ENCODE results near the gene HAT1. TPM values are rescaled to one million over a fixed set of nuclear protein-coding genes. Genes with fewer than 3 reads are reported as not detected.
"Not testable (repeated sequence)": the region's sequence is repeated elsewhere in the genome, so short reads cannot be mapped to it uniquely, and the experiment has no call there.

HAT1 gene, protein sequence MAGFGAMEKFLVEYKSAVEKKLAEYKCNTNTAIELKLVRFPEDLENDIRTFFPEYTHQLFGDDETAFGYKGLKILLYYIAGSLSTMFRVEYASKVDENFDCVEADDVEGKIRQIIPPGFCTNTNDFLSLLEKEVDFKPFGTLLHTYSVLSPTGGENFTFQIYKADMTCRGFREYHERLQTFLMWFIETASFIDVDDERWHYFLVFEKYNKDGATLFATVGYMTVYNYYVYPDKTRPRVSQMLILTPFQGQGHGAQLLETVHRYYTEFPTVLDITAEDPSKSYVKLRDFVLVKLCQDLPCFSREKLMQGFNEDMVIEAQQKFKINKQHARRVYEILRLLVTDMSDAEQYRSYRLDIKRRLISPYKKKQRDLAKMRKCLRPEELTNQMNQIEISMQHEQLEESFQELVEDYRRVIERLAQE
- polyA plus RNA-seq (ENCODE audit: insufficient read length in 4 of 4): 10 to 100 TPM; 62.7 to 75.4 (median 75.2) TPM

DNA sequence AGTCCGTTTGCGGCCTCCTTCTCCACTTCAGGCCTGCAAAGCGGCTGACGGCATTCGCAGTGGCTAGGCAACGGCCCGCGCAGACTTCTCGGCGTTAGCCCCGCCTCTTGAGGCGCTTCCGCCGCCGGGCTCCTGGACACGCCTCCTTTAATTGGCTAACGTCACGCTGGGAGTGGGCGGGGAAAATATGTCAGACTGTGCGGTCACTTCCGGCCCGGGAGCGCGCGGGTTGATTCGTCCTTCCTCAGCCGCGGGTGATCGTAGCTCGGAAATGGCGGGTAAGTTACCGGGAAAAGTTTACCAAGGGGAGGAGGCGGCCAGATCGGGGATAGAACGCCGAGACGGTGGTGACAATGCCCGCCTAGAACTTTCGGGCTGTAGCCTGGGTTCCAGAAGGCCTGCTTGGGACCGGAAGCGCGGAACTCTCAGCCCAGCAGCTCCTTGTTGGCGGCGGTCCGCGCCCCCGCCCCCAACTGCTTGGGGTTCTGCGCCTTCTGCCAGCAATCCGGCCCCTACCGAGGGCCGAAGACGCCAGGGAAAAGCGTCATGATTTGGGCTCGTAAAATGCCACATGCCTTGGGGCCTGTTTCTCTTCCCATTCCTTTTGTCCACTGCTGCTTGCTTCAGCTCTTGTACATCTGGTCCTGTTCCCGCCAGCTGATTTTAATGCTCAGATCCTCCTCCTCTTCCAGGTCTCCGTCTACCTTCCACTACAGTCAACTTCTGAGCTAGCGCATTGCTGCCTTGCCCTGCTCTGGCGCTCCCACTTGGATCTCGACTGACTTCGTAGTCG lies at the start of gene HAT1:
Gene HAT1, plus strand, starts transcription at position 232 of the 793 bp plus-strand sequence. Its CDS starts 40 bp downstream, at position 272.
- DNase-seq (ENCODE audit: low read depth in 4 of 4, low spot score in 3 of 4): peak; percentile 97 to 99 (median 98)

DNA sequence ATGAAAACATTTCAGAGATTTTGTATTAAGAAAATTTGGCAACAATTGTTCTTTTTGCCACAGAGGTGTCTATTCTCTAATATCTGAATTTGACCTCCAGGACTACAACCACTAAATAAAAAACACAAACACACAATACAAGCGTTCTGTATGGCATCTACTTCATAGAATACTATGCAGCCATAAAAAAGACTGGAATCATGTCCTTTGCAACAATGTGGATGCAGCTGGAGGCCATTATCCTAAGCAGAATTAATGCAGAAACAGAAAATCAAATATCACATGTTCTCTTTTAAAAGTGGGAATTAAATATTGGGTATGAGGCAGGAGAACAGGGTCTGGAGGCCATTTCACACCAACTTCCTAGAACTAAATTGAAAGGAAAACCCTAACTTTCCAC lies 47.7 kb upstream of the HAT1 start:
- DNase-seq (ENCODE audit: low read depth in 4 of 4, low spot score in 3 of 4): no peak

DNA sequence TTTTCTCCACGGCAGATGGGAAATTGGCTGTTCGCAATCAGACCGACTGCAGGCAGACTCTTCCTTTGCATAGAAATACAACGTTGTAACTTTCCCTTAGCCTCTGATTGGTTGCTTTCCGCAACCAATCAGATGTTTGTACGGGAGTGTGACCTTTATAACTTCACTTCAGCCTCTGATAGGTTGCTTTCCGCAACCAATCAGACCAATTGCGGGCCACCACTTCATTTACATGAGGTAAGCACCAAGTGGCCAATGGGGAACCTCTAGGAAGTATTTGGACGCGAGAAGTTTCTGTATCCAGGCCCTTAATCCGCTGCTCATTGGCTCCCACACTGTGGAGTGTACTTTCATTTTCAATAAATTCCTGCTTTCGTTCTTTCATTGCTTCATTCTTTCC lies 47.3 kb upstream of the HAT1 start:
- no peak for DNase-seq (ENCODE audit: low read depth in 4 of 4, low spot score in 3 of 4)

DNA sequence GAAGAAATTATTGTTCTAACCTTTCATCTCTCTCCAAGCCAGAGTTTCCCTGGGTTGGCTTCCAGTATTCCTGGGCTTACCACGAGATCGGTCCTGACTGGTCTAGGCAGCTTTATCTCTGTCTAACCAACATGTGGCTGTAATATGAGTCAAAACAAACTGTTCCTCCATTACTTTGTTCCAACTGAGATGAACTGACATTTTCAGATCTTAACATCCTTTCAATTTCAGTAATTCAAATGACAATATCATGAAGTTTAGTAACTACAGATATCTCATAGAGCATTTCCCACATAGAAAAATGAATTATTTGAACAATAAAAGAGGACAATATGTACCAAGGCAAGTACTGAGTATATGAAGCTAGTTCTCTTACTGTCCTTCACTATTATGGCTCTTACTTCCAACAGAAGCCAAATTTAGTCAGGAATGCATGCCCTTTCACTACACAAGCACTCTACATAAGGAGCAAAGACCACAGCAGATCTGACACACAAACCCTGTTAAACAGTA lies 43.7 kb upstream of the HAT1 start:
- DNase-seq (ENCODE audit: low read depth in 4 of 4, low spot score in 3 of 4): no peak

DNA sequence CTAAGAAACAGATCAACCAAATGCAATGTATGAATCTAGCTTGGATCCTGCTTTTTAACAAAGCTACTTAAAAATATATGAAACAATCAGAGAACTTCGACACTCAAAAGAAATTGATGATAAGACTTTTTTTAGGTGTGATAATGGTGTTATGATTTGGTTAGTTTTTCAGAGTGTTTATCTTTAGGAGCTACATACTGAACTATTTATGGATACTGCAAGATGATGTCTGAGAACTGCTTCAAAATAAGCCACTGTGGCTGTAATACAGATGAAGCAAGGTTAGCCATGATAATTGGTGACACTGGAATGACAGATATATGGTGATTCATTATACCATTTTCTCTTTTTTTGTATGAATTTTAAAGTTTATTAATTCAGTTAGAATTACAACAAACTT lies 42.4 kb upstream of the HAT1 start:
- no peak for DNase-seq (ENCODE audit: low read depth in 4 of 4, low spot score in 3 of 4)

DNA sequence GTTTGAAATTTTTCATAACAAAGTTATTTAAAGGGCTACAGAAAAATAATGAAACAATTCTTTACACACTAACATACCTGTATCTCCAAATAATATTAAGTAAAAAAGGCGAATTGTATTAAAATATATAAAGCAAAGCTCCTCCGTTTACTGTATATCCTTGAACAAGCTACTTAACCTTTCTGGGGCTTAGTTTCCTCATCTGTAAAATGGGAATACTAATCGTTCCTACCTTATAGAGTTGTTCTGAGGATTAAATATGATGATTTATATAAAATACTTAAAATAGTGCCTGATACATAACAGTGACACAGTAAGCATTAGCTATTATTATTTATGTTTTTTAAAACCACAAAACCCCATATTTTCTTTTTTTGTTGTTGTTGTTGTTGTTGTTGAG lies 41.5 kb upstream of the HAT1 start:
- no peak for DNase-seq (ENCODE audit: low read depth in 4 of 4, low spot score in 3 of 4)

DNA sequence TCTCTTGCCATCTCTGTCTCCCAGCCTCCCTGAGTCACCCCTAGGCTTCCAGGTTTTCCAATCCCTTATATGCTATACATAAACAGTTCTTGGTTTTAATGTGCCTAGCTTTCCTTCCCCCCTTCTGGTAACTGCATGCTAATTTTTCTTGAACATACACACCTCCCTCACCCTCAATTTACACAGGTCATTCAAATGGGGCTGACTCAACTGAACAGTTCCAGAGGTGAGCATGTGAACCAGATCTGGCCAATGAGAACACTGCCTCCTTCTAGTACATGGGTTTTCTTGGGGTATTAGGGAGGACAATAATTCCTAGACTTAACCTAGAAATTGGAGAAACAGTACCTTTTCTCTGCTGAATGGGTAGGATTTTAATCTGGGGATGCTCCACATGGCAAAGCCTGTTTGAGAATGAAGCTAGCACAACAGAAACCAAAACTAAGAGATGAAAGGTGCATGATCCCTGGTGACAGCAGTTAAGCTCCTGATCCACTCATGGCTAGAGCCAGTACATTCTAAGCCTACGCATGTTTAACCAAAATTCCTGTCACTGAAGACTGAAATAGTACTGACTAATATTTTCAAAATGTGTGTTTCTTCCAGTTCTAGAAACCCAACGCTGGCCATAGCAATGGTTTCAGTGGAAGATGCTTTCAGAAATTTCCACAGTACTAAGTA lies 40.0 kb upstream of the HAT1 start:
- no peak for DNase-seq (ENCODE audit: low read depth in 4 of 4, low spot score in 3 of 4)

DNA sequence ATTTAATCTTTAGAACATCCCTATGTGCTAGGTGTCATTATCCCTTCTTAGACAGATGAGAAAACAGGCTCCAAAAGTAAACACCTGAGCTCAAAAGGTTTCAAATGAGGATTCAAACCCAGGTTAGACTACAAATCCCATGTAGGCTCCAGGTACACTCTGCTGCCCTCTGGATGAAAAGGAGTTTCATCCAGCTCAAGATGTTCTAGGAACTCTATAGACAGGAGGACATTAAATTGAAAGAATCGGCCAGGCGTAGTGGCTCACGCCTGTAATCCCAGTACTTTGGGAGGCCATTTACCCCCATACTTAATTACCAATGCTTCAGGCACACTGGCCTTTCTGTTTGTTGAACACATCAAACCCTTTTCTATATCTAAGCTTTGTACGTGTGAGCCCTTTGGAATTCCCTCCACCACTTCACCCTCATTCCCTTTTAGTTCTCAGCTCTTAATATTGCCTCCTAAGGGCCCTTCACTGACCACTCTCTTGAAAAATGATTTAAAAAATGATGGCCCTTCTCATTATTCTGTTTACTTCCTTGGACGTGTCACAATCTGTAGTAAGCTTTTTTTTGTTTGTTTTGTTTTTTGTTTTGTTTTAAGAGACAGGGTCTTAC lies 38.9 kb upstream of the HAT1 start:
- no peak for DNase-seq (ENCODE audit: low read depth in 4 of 4, low spot score in 3 of 4)

DNA sequence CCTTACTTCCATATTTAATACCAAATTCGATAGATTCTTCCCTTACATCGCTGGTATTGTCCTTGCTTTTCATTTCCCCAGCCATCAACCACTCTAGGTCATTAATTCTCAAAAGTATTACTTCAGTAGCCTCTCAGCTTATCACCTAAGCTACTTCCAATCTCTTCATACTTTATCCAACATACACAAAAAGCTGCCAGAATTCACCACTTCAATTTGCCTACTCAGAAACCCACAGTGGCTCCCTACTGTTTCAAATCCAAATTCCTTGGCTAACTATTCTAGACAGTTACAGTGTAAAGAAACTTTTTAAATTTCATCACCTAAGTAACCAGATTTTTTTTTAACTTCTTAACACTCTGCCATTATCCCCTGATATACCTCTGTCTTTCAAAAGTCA lies 32.9 kb upstream of the HAT1 start:
- DNase-seq (ENCODE audit: low read depth in 4 of 4, low spot score in 3 of 4): no peak

DNA sequence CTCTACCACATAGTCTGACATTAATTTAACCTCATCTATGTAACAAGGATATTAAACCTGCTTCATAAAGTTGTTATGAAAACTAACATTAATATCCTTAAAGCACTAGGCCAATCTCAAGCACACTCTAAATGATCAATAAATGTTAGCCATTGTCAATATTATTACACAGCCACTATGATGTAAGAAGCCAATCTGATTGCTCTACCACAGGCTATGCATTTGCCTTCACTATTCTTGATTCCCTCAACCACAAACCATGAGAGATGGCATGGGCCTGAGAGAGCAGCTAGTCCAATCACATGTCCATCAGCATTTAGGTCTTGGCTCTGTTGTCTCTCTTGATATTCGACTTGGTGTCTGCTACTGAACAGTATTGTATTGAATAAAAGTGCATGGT lies 32.5 kb upstream of the HAT1 start:
- no peak for DNase-seq (ENCODE audit: low read depth in 4 of 4, low spot score in 3 of 4)

DNA sequence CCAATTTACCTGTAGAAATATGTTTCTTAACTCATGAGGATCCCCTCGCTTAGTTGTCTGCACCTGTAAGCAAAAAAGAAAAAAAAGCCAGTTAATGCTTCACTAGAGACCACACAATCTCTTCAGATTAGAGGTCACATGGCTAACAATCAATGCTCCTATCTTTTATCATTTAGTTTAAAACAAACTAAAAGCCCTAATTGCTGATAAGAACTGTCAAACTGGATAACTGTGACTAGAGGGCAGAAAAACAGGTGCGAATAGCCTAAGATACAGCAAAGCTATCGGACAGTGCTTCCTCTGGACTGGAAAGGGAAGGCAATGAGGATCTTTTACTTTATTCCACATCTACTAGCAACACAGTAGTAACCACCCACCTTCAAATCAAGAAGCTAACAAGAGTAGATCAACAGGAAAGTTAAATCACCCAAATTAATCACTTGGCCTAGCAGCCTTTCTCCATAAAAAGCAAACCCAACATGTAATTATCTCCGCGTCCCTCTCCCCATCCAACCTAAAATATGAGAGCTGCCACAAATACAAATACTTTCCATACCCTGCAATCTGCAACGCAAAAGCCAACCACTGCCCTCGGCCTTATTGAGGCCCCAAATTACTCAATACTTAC lies 29.0 kb upstream of the HAT1 start:
- DNase-seq (ENCODE audit: low read depth in 4 of 4, low spot score in 3 of 4): no peak

DNA sequence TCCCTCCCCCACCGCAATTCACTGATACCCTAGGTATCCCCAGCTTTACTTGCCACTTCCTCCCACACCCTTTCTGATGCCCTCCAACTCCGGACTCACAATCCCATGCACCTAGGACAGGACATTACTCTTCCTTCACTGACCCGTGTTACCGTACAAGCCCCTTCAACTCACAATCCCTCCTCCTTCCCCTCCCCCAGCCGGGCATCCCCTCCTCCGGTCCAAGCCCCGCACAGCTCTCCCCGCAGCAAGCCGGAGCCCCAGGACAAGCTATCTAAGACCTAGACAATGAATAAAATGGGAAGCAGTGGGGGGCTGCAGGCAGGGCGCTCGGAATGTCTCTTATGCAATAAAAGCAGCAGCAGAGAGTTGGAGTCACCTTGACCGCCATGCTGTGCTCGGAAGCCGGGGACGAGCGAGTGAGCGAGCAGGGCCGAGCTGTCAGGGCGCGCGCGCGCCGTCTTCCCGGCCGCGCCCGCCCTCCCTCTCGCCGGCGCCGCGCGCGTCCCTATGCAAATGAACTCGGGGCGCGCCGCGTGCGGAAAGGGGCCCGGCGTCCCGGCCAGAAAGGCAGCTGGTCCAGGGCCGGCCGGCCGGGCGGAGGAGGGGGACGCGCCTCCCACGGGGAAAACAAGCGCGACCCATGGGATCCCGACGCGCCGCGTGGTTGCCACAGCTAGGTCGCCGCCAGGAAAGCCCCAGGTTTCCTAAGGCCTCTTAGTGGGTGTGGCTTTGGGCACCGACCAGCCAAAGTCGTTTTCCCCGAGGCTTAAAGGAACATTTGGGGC lies 28.2 kb upstream of the HAT1 start, which contains the start of gene SLC25A12:
Gene SLC25A12, minus strand, starts transcription at position 421 of the 788 bp plus-strand sequence. Its CDS starts 30 bp downstream, at position 391.
- DNase-seq (ENCODE audit: low read depth in 4 of 4, low spot score in 3 of 4): peak; percentile 68 to 81 (median 79)

DNA sequence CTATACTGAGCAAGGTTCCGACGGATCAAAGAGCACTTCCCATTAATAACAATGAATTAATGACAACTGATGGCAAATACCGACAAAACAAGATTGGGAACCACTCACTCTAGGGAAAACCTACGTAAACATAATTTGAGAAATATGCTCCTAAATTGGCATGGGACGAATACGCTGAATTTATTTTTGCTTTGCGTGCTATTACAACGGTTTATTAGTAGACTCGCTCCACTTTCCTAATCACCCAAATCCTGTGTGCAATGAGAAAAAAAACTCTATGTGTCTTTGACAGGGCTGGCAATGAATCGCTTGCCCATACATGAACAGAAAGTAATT lies 27.7 kb upstream of the HAT1 start:
- DNase-seq (ENCODE audit: low read depth in 4 of 4, low spot score in 3 of 4): no peak

DNA sequence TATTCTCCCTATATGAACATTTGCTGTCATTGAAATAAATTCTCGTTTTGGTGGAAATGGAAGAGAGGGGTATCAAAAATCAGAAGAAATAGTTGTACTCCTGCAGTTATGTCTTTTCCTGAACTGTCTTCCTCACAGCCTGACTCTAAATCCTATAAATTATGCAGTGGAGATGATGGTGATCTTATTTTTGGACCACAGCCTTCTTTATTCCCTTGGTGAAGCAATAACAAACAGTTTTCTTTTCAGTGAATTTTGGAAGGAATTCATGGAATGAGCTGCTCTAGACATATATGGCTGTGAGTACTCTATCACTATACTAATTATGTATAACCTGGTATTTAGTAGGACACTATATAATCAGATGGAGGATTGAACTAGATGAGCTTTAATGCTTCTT lies 26.5 kb upstream of the HAT1 start:
- no peak for DNase-seq (ENCODE audit: low read depth in 4 of 4, low spot score in 3 of 4)

DNA sequence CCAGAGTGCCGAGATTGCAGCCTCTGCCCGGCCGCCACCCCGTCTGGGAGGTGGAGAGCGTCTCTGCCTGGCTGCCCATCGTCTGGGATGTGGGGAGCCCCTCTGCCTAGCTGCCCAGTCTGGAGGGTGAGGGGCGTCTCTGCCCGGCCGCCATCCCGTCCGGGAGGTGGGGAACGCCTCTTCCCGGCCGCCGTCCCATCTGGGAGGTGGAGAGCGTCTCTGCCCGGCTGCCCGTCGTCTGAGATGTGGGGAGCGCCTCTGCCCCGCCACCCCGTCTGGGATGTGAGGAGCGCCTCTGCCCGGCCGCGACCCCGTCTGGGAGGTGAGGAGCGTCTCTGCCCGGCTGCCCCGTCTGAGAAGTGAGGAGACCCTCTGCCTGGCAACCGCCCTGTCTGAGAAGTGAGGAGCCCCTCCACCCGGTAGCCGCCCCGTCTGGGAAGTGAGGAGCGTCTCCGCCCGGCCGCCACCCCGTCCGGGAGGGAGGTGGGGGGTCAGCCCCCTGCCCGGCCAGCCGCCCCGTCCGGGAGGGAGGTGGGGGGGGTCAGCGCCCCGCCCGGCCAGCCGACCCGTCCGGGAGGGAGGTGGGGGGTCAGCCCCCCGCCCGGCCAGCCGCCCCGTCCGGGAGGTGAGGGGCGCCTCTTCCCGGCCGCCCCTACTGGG lies 22.5 kb upstream of the HAT1 start:
- not testable (repeated sequence) for DNase-seq (ENCODE audit: low read depth in 4 of 4, low spot score in 3 of 4)

DNA sequence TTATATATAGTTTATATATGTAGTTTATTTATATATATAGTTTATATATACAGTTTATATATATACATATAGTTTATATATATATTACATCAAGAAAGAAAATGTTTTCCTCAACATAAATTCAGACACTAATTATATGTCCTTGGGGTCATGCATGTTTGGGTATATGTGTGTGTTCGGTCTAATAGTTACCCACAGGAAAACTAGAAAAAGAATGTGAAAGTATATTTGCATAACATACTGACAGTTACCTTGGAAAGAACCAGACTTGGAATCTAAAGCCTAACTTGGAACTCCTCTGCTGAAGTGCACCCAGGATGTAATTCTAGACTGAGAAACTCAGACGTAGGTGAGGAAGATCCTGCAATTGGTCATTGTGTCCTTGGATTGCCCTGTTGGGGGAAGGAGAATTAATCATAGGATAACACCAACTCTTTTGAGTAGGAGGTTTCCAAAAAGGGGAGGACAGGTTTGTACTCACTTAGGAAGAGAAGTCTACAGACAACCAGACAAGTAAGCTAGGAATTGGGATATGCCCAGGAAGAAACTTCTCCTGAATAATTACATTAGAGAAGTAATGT lies 19.3 kb upstream of the HAT1 start:
- no peak for DNase-seq (ENCODE audit: low read depth in 4 of 4, low spot score in 3 of 4)

DNA sequence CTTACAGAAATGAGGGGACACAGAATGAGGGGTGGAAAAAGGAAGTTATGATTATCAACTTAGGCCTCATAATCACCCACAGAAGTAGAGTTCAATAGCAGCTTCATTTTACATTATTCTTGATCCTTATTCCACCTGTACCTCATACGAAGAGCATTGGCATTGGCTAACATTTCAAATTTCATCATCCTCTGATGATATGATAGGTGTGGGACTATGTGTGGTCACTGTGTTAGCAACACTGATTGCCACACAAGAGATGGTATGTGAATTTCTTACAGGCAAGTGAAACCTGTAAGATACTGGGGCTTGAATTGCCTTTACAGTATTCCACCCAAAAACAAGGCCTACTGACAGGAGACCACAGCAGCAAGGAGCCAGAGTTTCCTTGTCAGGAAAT lies 14.0 kb upstream of the HAT1 start:
- no peak for DNase-seq (ENCODE audit: low read depth in 4 of 4, low spot score in 3 of 4)

DNA sequence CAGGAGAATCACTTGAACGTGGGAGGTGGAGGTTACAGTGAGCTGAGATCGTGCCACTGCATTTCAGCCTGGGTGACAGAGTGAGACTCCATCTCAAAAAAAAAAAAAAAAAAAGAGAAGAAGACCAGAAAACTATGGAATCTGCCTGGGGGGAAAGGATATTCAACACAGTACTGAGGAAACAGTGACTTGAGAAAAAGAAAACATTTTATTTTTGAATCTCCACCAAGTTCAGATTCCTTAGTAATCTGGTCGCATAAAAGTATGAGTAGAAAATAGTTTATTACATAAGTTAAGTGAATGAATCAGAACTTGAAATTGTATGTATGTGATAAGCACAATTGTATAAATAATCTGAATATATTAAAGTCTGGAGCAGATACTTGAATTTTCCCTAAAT lies 13.0 kb upstream of the HAT1 start:
- no peak for DNase-seq (ENCODE audit: low read depth in 4 of 4, low spot score in 3 of 4)
